ENCODE results near the gene NSG1. TPM values are rescaled to one million over a fixed set of nuclear protein-coding genes. Genes with fewer than 3 reads are reported as not detected.

Gene NSG1
- total RNA-seq = not detected in 2 replicates
- long read RNA-seq, partial matches to known transcripts = 2 of 2 reads
- long read RNA-seq, other reads (novel, unspliced or antisense) = 0 of 2 reads

DNA sequence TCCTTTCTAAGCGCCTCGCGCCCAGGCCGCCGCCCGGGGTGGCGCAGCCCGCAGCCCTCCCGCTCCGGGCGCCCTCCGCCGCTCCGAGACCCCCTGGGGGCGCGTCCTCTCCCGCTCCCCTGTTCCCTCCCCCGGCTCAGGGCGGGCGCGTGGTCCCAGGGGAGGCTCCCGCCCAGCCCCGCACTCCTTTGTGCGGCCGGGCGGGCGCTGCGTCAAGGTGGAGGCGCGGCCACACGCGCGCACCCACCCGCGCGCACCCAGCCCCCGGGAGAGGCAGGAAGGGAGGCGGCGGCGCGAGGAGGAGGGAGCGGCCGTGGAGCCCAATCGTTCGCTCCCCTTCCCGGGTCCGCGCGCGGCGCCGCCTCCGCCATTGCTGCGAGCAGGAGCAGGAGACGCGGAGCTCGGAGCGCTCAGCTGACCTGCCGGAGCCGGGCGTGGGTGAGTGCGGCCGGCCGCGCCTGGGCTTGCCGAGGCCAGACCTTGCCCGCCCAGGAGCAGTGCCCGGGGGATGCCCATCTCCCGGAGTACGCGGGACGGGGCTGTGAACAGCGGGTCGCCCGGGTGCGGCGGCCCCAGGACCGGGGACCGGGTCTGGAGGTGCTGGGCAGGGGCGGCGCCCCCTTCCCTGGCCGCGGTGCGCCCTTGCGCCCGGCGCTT, at the start of gene NSG1:
NSG1 (plus strand) TSS at position 367 of the 657 bp plus-strand sequence. CDS start 528 bp downstream, outside the sequence.
- DNase-seq (ENCODE audit: extremely low spot score, unreplicated experiment) = no peak
- no peak for TF ChIP-seq CTCF (IDR thresholded peaks at IDR 0.05)
- no peak within 1 kb of the TSS for H3K27ac Mint-ChIP-seq (ENCODE audit: unreplicated experiment)
- H3K4me1 Mint-ChIP-seq (ENCODE audit: unreplicated experiment) = peaks cover 10% of the 10 kb centered on the region
- H3K9me3 Mint-ChIP-seq (ENCODE audit: unreplicated experiment) = no peaks in the 10 kb centered on the region
- peak within 1 kb of the TSS; percentile 68 for H3K4me3 Mint-ChIP-seq (ENCODE audit: unreplicated experiment)
- peaks cover 71% of the 10 kb centered on the region for H3K27me3 Mint-ChIP-seq (ENCODE audit: unreplicated experiment)
- H3K36me3 Mint-ChIP-seq (ENCODE audit: unreplicated experiment) = no peaks in the 10 kb centered on the region

GRCh38 chr4:4338210-4339001, 48.5 kb upstream of the NSG1 start:
- no peak for DNase-seq (ENCODE audit: extremely low spot score, unreplicated experiment)
- H3K9me3 Mint-ChIP-seq (ENCODE audit: unreplicated experiment) = no peaks in the 10 kb centered on the region
- H3K36me3 Mint-ChIP-seq (ENCODE audit: unreplicated experiment) = no peaks in the 10 kb centered on the region
- H3K27ac Mint-ChIP-seq (ENCODE audit: unreplicated experiment) = no peak overlapping the region
- TF ChIP-seq CTCF (IDR thresholded peaks at IDR 0.05) = no peak
- peaks cover 2% of the 10 kb centered on the region for H3K4me1 Mint-ChIP-seq (ENCODE audit: unreplicated experiment)
- peaks cover 26% of the 10 kb centered on the region for H3K27me3 Mint-ChIP-seq (ENCODE audit: unreplicated experiment)
- H3K4me3 Mint-ChIP-seq (ENCODE audit: unreplicated experiment) = no peak overlapping the region

DNA sequence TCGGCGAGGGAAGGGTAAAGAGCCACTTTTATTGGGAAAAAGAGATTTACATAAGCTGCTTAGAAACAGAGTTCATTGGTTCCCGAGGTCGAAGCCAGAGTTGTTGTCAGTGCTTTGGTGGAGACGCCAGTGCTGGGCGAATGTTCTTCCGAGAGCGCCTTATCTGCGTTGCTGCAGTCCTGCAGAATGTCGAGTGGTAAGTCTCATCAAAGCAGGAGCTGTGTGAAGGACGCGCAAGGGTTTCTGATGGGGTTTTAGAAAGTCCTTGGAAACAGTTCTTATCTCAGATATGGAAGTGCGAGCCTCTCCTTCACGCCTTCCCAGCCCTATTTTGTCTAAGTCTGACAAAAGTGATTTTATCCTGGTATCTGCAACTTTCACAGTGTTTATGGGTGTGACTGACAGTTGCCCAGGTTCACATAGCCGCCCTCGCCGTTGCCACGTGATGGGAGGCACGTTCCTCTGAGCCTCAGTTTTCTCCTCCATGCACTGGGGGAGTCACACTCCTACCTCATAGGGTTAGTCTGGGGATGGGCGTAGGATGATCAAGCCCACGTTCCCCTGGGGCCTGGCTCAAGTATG, 47.3 kb upstream of the NSG1 start:
- peaks cover 26% of the 10 kb centered on the region for H3K27me3 Mint-ChIP-seq (ENCODE audit: unreplicated experiment)
- TF ChIP-seq CTCF (IDR thresholded peaks at IDR 0.05) = no peak
- DNase-seq (ENCODE audit: extremely low spot score, unreplicated experiment) = no peak
- no peaks in the 10 kb centered on the region for H3K9me3 Mint-ChIP-seq (ENCODE audit: unreplicated experiment)
- no peak overlapping the region for H3K4me3 Mint-ChIP-seq (ENCODE audit: unreplicated experiment)
- no peak overlapping the region for H3K27ac Mint-ChIP-seq (ENCODE audit: unreplicated experiment)
- no peaks in the 10 kb centered on the region for H3K36me3 Mint-ChIP-seq (ENCODE audit: unreplicated experiment)
- peaks cover 2% of the 10 kb centered on the region for H3K4me1 Mint-ChIP-seq (ENCODE audit: unreplicated experiment)

- no peaks in the 10 kb centered on the region for H3K9me3 Mint-ChIP-seq (ENCODE audit: unreplicated experiment)
- no peak for DNase-seq (ENCODE audit: extremely low spot score, unreplicated experiment)
- TF ChIP-seq CTCF (IDR thresholded peaks at IDR 0.05) = no peak
- H3K27ac Mint-ChIP-seq (ENCODE audit: unreplicated experiment) = no peak overlapping the region
- H3K36me3 Mint-ChIP-seq (ENCODE audit: unreplicated experiment) = no peaks in the 10 kb centered on the region
- H3K4me1 Mint-ChIP-seq (ENCODE audit: unreplicated experiment) = no peaks in the 10 kb centered on the region
- H3K4me3 Mint-ChIP-seq (ENCODE audit: unreplicated experiment) = no peak overlapping the region
- H3K27me3 Mint-ChIP-seq (ENCODE audit: unreplicated experiment) = peaks cover 23% of the 10 kb centered on the region
Observed at GRCh38 chr4:4341861-4342650, 44.8 kb upstream of the NSG1 start.

Data from osteocyte (in vitro differentiated cells).